Activated B cell treated with CpG ODN at 0.5 μM for 24 hours (primary cell): Measurements from ENCODE around the gene GAB1. TPM values are rescaled to one million over a fixed set of nuclear protein-coding genes. Genes with fewer than 3 reads are reported as not detected.

Experiments
- ATAC-seq: fragments of 200-7000 bp; cut with Tn5 transposase; one replicate; pipeline ENCODE4 v1.10.0; 2021; ENCODE audit warnings: low read depth, mild to moderate bottlenecking, moderate library complexity
- CTCF ChIA-PET: fragments of 350-600 bp; sonication (Branson Sonifier 250); formaldehyde crosslinking; loops from one replicate; lab custom pipeline; 2021; ENCODE audit warnings: antibody characterized with exemption; lab: Charles Lee
- POLR2A ChIA-PET: fragments of 350-600 bp; sonication (Branson Sonifier 250); formaldehyde crosslinking; loops from one replicate; lab custom pipeline; 2021; ENCODE audit warnings: antibody characterized with exemption; lab: Charles Lee
- DNase-seq: peaks from one replicate; pipeline ENCODE4 v3.0.0; 2022
- H3K27ac Mint-ChIP-seq: one replicate; pipeline ENCODE4 v1.8.0; 2020; ENCODE audit warnings: mixed read lengths
- H3K27me3 Mint-ChIP-seq: one replicate; pipeline ENCODE4 v1.8.0; 2021; ENCODE audit warnings: mixed read lengths
- H3K36me3 Mint-ChIP-seq: one replicate; pipeline ENCODE4 v1.8.0; 2021; ENCODE audit warnings: low read depth, mixed read lengths
- H3K4me1 Mint-ChIP-seq: one replicate; pipeline ENCODE4 v1.8.0; 2021; ENCODE audit warnings: mixed read lengths
- H3K4me3 Mint-ChIP-seq: one replicate; pipeline ENCODE4 v1.8.0; 2020; ENCODE audit warnings: mild to moderate bottlenecking, mixed read lengths
- H3K9me3 Mint-ChIP-seq: one replicate; pipeline ENCODE4 v1.8.0; 2020; ENCODE audit warnings: mixed read lengths
- CTCF ChIP-seq: fragments of 200-600 bp; IDR thresholded peaks from one replicate; pipeline ENCODE4 v1.8.0; 2022; ENCODE audit warnings: antibody characterized with exemption, mild to moderate bottlenecking
- intact Hi-C: fragments of 100-400 bp; cut with micrococcal nuclease; formaldehyde crosslinking; loops from one replicate; pipeline ENCODE4 v1.15.1; 2024
- total RNA-seq: library from RNA; stranded (reverse); gene quantifications from 2 replicates; pipeline ENCODE4 v1.2.3, GENCODE V29; 2022

Gene GAB1
- total RNA-seq, 1 donor from 2014 or later, result 12.0 TPM

- intact Hi-C loops, result no loop called here
- no peak for ATAC-seq
- Mint-ChIP-seq H3K4me3 (no peak overlapping the region), H3K4me1 (no peaks in the 10 kb centered on the region), H3K27ac (no peak overlapping the region), H3K27me3 (no peaks in the 10 kb centered on the region), H3K9me3 (peaks cover 5% of the 10 kb centered on the region), H3K36me3 (peaks cover 8% of the 10 kb centered on the region)
- no peak for TF ChIP-seq CTCF
- ChIA-PET POLR2A (no interaction called here), CTCF (no interaction called here)
- DNase-seq, result no peak
Measured at GRCh38 chr4:143431526-143432257, 95.0 kb downstream of the GAB1 start.

DNA sequence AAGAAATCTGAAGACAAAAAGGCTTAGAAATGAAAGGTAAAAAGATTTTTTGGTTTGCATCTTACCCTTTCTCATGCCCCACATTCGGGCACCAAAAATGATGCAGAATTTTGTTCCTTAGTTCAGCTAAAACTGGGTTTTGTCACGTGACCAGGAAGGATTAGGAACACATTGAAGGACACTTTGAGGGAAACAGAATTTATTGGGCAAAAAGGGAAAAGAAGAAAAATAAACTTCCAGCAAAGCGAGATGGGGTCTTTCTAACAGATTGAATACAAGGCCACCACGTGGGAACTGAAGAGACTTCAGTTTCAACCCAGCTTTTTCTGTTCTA is 95.5 kb downstream of the GAB1 start:
- Mint-ChIP-seq H3K9me3 (peaks cover 5% of the 10 kb centered on the region), H3K4me3 (no peak overlapping the region), H3K36me3 (peaks cover 8% of the 10 kb centered on the region), H3K27me3 (no peaks in the 10 kb centered on the region), H3K4me1 (no peaks in the 10 kb centered on the region), H3K27ac (no peak overlapping the region)
- no peak for TF ChIP-seq CTCF
- DNase-seq, result no peak
- intact Hi-C loops, result no loop called here
- no peak for ATAC-seq
- POLR2A ChIA-PET, result no interaction called here
- CTCF ChIA-PET, result no interaction called here

- no peak for DNase-seq
- TF ChIP-seq CTCF, result no peak
- H3K27me3 Mint-ChIP-seq, result no peaks in the 10 kb centered on the region
- H3K27ac Mint-ChIP-seq, result no peak overlapping the region
- peaks cover 11% of the 10 kb centered on the region for H3K36me3 Mint-ChIP-seq
- no peak for ATAC-seq
- no peak overlapping the region for H3K4me3 Mint-ChIP-seq
- peaks cover 5% of the 10 kb centered on the region for H3K9me3 Mint-ChIP-seq
- H3K4me1 Mint-ChIP-seq, result no peaks in the 10 kb centered on the region
- ChIA-PET CTCF (no interaction called here), POLR2A (interaction anchor here (0.8 kb wide), 1 partner anchor 96 kb away, joined by 3 read pairs; the partner anchor contains the start of gene GAB1)
- intact Hi-C loops, result no loop called here
Measured at GRCh38 chr4:143433231-143433630, 96.6 kb downstream of the GAB1 start.

DNA sequence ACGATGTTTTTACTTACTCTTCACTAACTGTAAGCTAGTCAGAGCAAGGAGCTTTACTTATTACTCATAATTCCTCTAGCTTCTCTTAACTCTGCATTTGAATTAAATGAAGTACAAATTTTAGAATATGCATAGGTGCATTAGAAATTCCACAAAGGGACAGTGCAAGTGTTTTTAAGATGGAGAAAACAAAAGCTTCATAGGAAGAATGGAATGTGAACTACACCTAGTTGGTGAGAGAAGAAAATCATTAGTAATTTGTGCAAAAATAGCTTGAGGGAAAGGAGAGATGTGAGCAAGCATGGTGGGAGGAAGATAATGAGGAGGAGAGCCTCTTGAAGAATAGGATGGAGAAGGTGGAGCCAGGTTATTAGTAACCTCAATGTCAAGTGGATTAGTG is 99.3 kb downstream of the GAB1 start:
- H3K27ac Mint-ChIP-seq, result no peak overlapping the region
- H3K27me3 Mint-ChIP-seq, result no peaks in the 10 kb centered on the region
- TF ChIP-seq CTCF, result no peak
- intact Hi-C loops, result no loop called here
- no peak for ATAC-seq
- no peak overlapping the region for H3K4me3 Mint-ChIP-seq
- CTCF ChIA-PET, result no interaction called here
- POLR2A ChIA-PET, result interaction anchor here (0.6 kb wide), 1 partner anchor 102 kb away, joined by 5 read pairs; no protein-coding TSS in a partner anchor
- no peaks in the 10 kb centered on the region for H3K4me1 Mint-ChIP-seq
- H3K9me3 Mint-ChIP-seq, result peaks cover 3% of the 10 kb centered on the region
- DNase-seq, result no peak
- H3K36me3 Mint-ChIP-seq, result peaks cover 9% of the 10 kb centered on the region

- DNase-seq (no peak), ATAC-seq (no peak)
- peaks cover 5% of the 10 kb centered on the region for H3K36me3 Mint-ChIP-seq
- H3K4me3 Mint-ChIP-seq, result no peak overlapping the region
- intact Hi-C loops, result no loop called here
- H3K27me3 Mint-ChIP-seq, result no peaks in the 10 kb centered on the region
- POLR2A ChIA-PET, result no interaction called here
- no peaks in the 10 kb centered on the region for H3K9me3 Mint-ChIP-seq
- H3K27ac Mint-ChIP-seq, result no peak overlapping the region
- no peaks in the 10 kb centered on the region for H3K4me1 Mint-ChIP-seq
- no peak for TF ChIP-seq CTCF
- CTCF ChIA-PET, result no interaction called here
Measured at GRCh38 chr4:143437476-143437875, 100.8 kb downstream of the GAB1 start.
